C4-2B (cell line): ENCODE data around the gene LDLRAD3.

Experiments
- H3K27ac ChIP-seq: fragments of 450-650 bp; 2 replicates; pipeline ENCODE4 v1.5.1; 2017
- CTCF ChIP-seq: fragments of 450-650 bp; conservative IDR thresholded peaks from 2 replicates; pipeline ENCODE4 v1.5.1; 2017; ENCODE audit warnings: mild to moderate bottlenecking
- ZFX ChIP-seq: fragments of 450-650 bp; IDR thresholded peaks from 2 replicates; pipeline ENCODE4 v1.6.1; 2017

LDLRAD3 gene

GRCh38 chr11:36088266-36088972 lies 144.6 kb downstream of the LDLRAD3 start:
- TF ChIP-seq CTCF, result no peak
- no peak for TF ChIP-seq ZFX

GRCh38 chr11:36089920-36090319 lies 146.1 kb downstream of the LDLRAD3 start:
- H3K27ac ChIP-seq, result no peak overlapping the region
- TF ChIP-seq CTCF (no peak), ZFX (no peak)

More at GRCh38 chr11:36088266-36088972, 144.6 kb downstream of the LDLRAD3 start:
- H3K27ac ChIP-seq, result no peak overlapping the region

- no peak overlapping the region for H3K27ac ChIP-seq
- TF ChIP-seq ZFX (no peak), CTCF (no peak)
Observed at GRCh38 chr11:36090356-36091109, 146.7 kb downstream of the LDLRAD3 start.

GRCh38 chr11:36091256-36091811 lies 147.5 kb downstream of the LDLRAD3 start:
- no peak overlapping the region for H3K27ac ChIP-seq
- TF ChIP-seq CTCF (no peak), ZFX (no peak)

- no peak overlapping the region for H3K27ac ChIP-seq
- TF ChIP-seq CTCF, result no peak
- TF ChIP-seq ZFX, result no peak
Observed at GRCh38 chr11:36092314-36093030, 148.6 kb downstream of the LDLRAD3 start.

GRCh38 chr11:36093548-36093947 lies 149.7 kb downstream of the LDLRAD3 start:
- H3K27ac ChIP-seq, result no peak overlapping the region
- TF ChIP-seq ZFX (no peak), CTCF (no peak)
